Measurements from ENCODE around the gene LRRC4C. TPM values are rescaled to one million over a fixed set of nuclear protein-coding genes. Genes with fewer than 3 reads are reported as not detected.

Gene LRRC4C
- total and polyA plus RNA-seq, 4 donors, result 0.33 to 5.3 (median 0.43) TPM

DNA sequence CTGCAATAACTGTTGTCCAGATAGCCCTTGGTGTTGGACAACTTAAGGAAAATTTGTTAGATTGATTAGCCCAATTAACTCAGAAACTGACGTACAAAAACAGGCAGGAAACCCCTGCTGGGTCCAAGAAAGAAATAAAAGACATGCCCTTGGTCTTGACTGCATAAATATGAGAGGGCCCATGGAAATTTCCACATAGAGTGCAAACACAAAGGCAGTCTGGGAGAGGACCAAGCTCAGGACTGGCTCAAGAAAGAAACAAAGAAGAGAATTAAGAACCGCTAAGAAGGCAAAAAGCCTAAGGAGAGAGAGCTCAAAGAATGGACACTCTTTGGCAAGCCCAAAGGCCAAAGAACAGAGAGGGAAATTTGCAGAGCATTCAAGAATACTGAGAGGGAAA lies 1243.9 kb downstream of the LRRC4C start:
- 79 to 83% methylated on average over 2 of the region's 2 CpGs for WGBS, 2 donors
- H3K4me3 ChIP-seq, result no peak overlapping the region
- ATAC-seq (ENCODE audit: insufficient read depth, low FRiP score) (no peak), DNase-seq (no peak)
- H3K9ac ChIP-seq (ENCODE audit: insufficient read depth in 1 of 2, low read length in 2 of 2), result no peak overlapping the region
- H3K4me1 ChIP-seq (ENCODE audit: control insufficient read depth in 5 of 5, insufficient read depth in 5 of 5, low read length in 5 of 5), result no peaks in the 10 kb centered on the region
- TF ChIP-seq, protein P1, sequence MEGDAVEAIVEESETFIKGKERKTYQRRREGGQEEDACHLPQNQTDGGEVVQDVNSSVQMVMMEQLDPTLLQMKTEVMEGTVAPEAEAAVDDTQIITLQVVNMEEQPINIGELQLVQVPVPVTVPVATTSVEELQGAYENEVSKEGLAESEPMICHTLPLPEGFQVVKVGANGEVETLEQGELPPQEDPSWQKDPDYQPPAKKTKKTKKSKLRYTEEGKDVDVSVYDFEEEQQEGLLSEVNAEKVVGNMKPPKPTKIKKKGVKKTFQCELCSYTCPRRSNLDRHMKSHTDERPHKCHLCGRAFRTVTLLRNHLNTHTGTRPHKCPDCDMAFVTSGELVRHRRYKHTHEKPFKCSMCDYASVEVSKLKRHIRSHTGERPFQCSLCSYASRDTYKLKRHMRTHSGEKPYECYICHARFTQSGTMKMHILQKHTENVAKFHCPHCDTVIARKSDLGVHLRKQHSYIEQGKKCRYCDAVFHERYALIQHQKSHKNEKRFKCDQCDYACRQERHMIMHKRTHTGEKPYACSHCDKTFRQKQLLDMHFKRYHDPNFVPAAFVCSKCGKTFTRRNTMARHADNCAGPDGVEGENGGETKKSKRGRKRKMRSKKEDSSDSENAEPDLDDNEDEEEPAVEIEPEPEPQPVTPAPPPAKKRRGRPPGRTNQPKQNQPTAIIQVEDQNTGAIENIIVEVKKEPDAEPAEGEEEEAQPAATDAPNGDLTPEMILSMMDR (IDR thresholded peaks at IDR 0.05; ENCODE audit: control extremely low read depth, extremely low read depth), result no peak
- no peaks in the 10 kb centered on the region for H3K27me3 ChIP-seq (ENCODE audit: control insufficient read depth in 3 of 3, insufficient read depth in 3 of 3, low read length in 2 of 3)
- peaks cover 0 to 2% (median 0%) of the 10 kb centered on the region in 4 donors for H3K9me3 ChIP-seq (ENCODE audit: control insufficient read depth in 4 of 4, insufficient read depth in 3 of 4, low read length in 3 of 4)
- no peaks in the 10 kb centered on the region for H3K36me3 ChIP-seq (ENCODE audit: control insufficient read depth in 4 of 4, insufficient read depth in 4 of 4, low read length in 4 of 4)
- H3K27ac ChIP-seq (ENCODE audit: low read depth in 1 of 2, low read length in 1 of 2), result no peak overlapping the region

DNA sequence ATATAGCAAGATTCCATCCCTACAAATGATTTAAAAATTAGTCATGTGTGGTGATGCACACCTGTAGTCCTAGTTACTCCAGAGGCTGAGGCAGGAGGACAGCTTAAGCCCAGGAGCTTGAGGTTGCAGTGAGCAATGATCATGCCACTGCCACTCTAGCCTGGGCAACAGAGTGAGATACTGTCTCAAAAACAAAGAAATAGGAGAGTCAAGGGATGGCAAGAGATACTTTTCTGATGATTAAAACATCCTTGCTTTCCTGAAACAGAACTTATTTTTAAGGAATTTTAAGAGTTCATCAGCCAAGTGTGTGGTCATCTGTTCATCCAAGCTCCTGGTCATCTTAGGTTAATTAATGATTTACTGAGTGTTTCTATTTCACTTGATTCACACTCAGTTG lies 1252.0 kb downstream of the LRRC4C start:
- Histone ChIP-seq H3K9ac (ENCODE audit: insufficient read depth in 1 of 2, low read length in 2 of 2) (no peak overlapping the region), H3K27me3 (ENCODE audit: control insufficient read depth in 3 of 3, insufficient read depth in 3 of 3, low read length in 2 of 3) (no peaks in the 10 kb centered on the region), H3K4me1 (ENCODE audit: control insufficient read depth in 5 of 5, insufficient read depth in 5 of 5, low read length in 5 of 5) (no peaks in the 10 kb centered on the region), H3K4me3 (no peak overlapping the region), H3K27ac (ENCODE audit: low read depth in 1 of 2, low read length in 1 of 2) (no peak overlapping the region), H3K9me3 (ENCODE audit: control insufficient read depth in 4 of 4, insufficient read depth in 3 of 4, low read length in 3 of 4) (no peaks in the 10 kb centered on the region), H3K36me3 (ENCODE audit: control insufficient read depth in 4 of 4, insufficient read depth in 4 of 4, low read length in 4 of 4) (no peaks in the 10 kb centered on the region)
- no peak for DNase-seq
- TF ChIP-seq, protein P1 (IDR thresholded peaks at IDR 0.05; ENCODE audit: control extremely low read depth, extremely low read depth), result no peak
- no peak for ATAC-seq (ENCODE audit: insufficient read depth, low FRiP score)

DNA sequence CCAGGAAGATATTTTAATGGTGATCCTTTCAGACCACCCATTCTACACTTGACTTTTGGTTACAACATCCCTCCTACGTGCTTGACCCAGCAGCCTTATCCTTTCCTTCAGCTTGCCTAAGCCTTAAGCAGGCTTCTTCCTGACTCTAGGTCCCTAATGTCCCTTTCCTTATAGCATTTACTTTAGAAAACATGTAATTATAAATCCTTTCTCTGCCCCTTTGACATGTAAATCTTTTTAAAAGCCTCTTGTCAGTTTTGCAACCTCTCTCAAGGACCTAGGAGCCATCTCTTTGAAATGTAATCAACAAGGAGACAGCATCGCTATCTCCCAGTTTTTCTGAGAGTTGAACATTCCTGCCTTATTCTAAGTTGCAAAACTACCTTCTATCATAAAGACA lies 1255.2 kb downstream of the LRRC4C start:
- no peak for ATAC-seq (ENCODE audit: insufficient read depth, low FRiP score)
- H3K9me3 ChIP-seq (ENCODE audit: control insufficient read depth in 4 of 4, insufficient read depth in 3 of 4, low read length in 3 of 4), result no peaks in the 10 kb centered on the region
- 82 to 89% methylated on average over 2 of the region's 2 CpGs for WGBS, 2 donors

DNA sequence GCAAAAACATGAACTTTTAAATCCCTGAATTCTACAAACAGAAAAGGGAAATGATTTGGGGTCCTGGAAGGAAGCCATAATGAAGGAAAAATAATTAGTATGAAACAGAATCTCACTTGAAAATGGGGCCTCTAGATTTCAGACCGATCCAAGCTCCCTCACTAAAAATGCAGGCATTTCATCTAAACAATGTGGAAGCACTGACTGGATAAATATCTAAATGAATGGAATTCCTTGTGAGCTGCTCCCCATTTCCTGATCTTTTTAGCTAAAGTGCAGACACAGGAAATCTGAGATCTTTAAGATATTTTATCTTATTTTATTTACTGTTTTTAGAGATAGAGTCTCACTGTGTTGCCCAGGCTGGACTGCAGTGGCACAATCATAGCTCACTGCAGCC lies 1255.8 kb downstream of the LRRC4C start:
- Histone ChIP-seq H3K27ac (ENCODE audit: low read depth in 1 of 2, low read length in 1 of 2) (no peak overlapping the region), H3K4me3 (no peak overlapping the region), H3K27me3 (ENCODE audit: control insufficient read depth in 3 of 3, insufficient read depth in 3 of 3, low read length in 2 of 3) (no peaks in the 10 kb centered on the region), H3K36me3 (ENCODE audit: control insufficient read depth in 4 of 4, insufficient read depth in 4 of 4, low read length in 4 of 4) (no peaks in the 10 kb centered on the region), H3K9ac (ENCODE audit: insufficient read depth in 1 of 2, low read length in 2 of 2) (no peak overlapping the region), H3K9me3 (ENCODE audit: control insufficient read depth in 4 of 4, insufficient read depth in 3 of 4, low read length in 3 of 4) (peaks cover 0 to 2% (median 0%) of the 10 kb centered on the region in 4 donors), H3K4me1 (ENCODE audit: control insufficient read depth in 5 of 5, insufficient read depth in 5 of 5, low read length in 5 of 5) (no peaks in the 10 kb centered on the region)
- 27 to 43% methylated on average over 1 of the region's 1 CpG for WGBS, 2 donors
- TF ChIP-seq, protein P1 (IDR thresholded peaks at IDR 0.05; ENCODE audit: control extremely low read depth, extremely low read depth), result no peak
- no peak for DNase-seq
- no peak for ATAC-seq (ENCODE audit: insufficient read depth, low FRiP score)

More for the DNA sequence above, 1255.2 kb downstream of the LRRC4C start:
- no peak for DNase-seq
- Histone ChIP-seq H3K4me1 (ENCODE audit: control insufficient read depth in 5 of 5, insufficient read depth in 5 of 5, low read length in 5 of 5) (no peaks in the 10 kb centered on the region), H3K27ac (ENCODE audit: low read depth in 1 of 2, low read length in 1 of 2) (no peak overlapping the region), H3K4me3 (no peak overlapping the region), H3K9ac (ENCODE audit: insufficient read depth in 1 of 2, low read length in 2 of 2) (no peak overlapping the region), H3K36me3 (ENCODE audit: control insufficient read depth in 4 of 4, insufficient read depth in 4 of 4, low read length in 4 of 4) (no peaks in the 10 kb centered on the region), H3K27me3 (ENCODE audit: control insufficient read depth in 3 of 3, insufficient read depth in 3 of 3, low read length in 2 of 3) (no peaks in the 10 kb centered on the region)
- TF ChIP-seq, protein P1 (IDR thresholded peaks at IDR 0.05; ENCODE audit: control extremely low read depth, extremely low read depth), result no peak

Data from lung (tissue), 12 donors.